ENCODE measurements around the gene TUBB8B. TPM values are rescaled to one million over a fixed set of nuclear protein-coding genes. Genes with fewer than 3 reads are reported as not detected.
"Not testable (repeated sequence)": the region's sequence is repeated elsewhere in the genome, so short reads cannot be mapped to it uniquely, and the experiment has no call there.

Gene TUBB8B
- total RNA-seq, 1 experiment from 2014 or later = 1.4 TPM

- H3K4me1 Mint-ChIP-seq (ENCODE audit: low read depth, unreplicated experiment); H3K36me3 Mint-ChIP-seq (ENCODE audit: insufficient read depth, unreplicated experiment); H3K4me3 Mint-ChIP-seq (ENCODE audit: unreplicated experiment); H3K36me3 ChIP-seq (ENCODE audit: control insufficient read depth, insufficient read depth, low read length); intact Hi-C loops (cut with micrococcal nuclease; ENCODE audit: unreplicated experiment); H3K9me3 Mint-ChIP-seq (ENCODE audit: unreplicated experiment); CTCF ChIA-PET; BruUV-seq (replicated peaks); H3K9me3 ChIP-seq; H3K27me3 Mint-ChIP-seq (ENCODE audit: insufficient read depth, unreplicated experiment); H3K27ac Mint-ChIP-seq (ENCODE audit: unreplicated experiment); POLR2A ChIA-PET; H3K27me3 ChIP-seq (replicated peaks; ENCODE audit: control insufficient read depth, insufficient read depth, low read length); H3K4me3 ChIP-seq (ENCODE audit: low read depth, low read length); H3K4me1 ChIP-seq; DNase-seq: not testable (repeated sequence)
These were observed 30.8 kb upstream of the TUBB8B start for GRCh38 chr18:80202-80601.

DNA sequence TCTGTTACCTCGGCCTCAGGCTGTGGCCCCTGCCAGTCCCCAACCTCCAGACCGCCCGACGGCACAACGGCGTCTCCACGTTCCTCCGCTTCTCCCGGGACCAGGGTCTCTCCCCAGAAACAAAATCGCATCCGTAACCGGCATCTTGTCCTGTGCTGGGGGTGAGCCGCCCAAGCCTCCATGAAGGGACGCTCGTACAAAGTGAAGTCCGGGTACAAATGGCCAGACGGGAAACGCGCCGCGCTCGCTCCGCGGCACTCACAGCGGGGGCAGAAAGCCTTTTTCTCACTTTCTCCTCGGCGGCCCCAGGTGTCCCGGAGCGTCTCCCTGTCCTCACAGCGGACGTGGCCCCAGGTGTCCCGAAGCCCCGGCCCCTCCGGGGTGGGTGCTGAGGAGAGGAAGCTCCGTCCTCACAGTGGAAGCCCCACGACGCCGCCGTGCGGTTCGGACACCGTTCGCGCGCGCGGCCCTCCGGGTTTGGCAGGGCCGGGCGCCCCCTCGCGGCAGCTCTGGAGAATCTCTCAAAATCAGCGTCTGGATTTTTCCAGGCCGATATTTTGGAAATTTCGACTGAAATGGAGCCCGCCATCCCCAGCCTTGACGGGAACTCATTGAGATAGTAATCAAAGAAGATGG, 26.2 kb upstream of the TUBB8B start:
- POLR2A ChIA-PET; H3K27ac Mint-ChIP-seq (ENCODE audit: unreplicated experiment); H3K27me3 ChIP-seq (replicated peaks; ENCODE audit: control insufficient read depth, insufficient read depth, low read length); H3K4me3 Mint-ChIP-seq (ENCODE audit: unreplicated experiment); H3K9me3 ChIP-seq; CTCF ChIA-PET; H3K4me1 ChIP-seq; H3K27me3 Mint-ChIP-seq (ENCODE audit: insufficient read depth, unreplicated experiment); H3K36me3 ChIP-seq (ENCODE audit: control insufficient read depth, insufficient read depth, low read length); H3K36me3 Mint-ChIP-seq (ENCODE audit: insufficient read depth, unreplicated experiment); BruUV-seq (replicated peaks); DNase-seq; H3K9me3 Mint-ChIP-seq (ENCODE audit: unreplicated experiment); intact Hi-C loops (cut with micrococcal nuclease; ENCODE audit: unreplicated experiment); H3K4me1 Mint-ChIP-seq (ENCODE audit: low read depth, unreplicated experiment): not testable (repeated sequence)
- H3K4me3 ChIP-seq (ENCODE audit: low read depth, low read length) = peak overlapping the region; percentile 14

- H3K4me3 ChIP-seq (ENCODE audit: low read depth, low read length); H3K27me3 ChIP-seq (replicated peaks; ENCODE audit: control insufficient read depth, insufficient read depth, low read length); intact Hi-C loops (cut with micrococcal nuclease; ENCODE audit: unreplicated experiment); H3K9me3 ChIP-seq; H3K4me3 Mint-ChIP-seq (ENCODE audit: unreplicated experiment); H3K4me1 Mint-ChIP-seq (ENCODE audit: low read depth, unreplicated experiment); H3K36me3 Mint-ChIP-seq (ENCODE audit: insufficient read depth, unreplicated experiment); CTCF ChIA-PET; H3K27me3 Mint-ChIP-seq (ENCODE audit: insufficient read depth, unreplicated experiment); H3K27ac Mint-ChIP-seq (ENCODE audit: unreplicated experiment); H3K36me3 ChIP-seq (ENCODE audit: control insufficient read depth, insufficient read depth, low read length); H3K4me1 ChIP-seq; BruUV-seq (replicated peaks); DNase-seq; POLR2A ChIA-PET; H3K9me3 Mint-ChIP-seq (ENCODE audit: unreplicated experiment): not testable (repeated sequence)
These were observed 23.9 kb upstream of the TUBB8B start for GRCh38 chr18:73181-73777.

DNA sequence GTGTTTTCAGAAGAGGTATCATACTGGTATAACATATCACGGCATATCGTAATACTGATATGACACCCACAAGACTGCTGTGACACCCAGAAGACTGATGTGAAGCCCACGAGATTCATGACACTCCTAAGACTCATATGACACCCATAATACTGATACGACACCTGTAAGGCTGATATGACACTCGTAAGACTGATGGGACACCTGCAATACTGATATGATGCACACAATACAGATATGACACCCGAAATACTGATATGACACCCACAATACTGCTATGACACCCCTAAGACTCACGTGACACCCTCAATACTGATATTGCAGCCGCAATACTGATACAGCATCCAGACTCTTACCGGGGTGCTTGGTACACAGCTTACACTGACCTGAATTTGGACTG, 18.3 kb upstream of the TUBB8B start:
- BruUV-seq (replicated peaks); H3K4me3 ChIP-seq (ENCODE audit: low read depth, low read length); H3K4me1 Mint-ChIP-seq (ENCODE audit: low read depth, unreplicated experiment); H3K27me3 ChIP-seq (replicated peaks; ENCODE audit: control insufficient read depth, insufficient read depth, low read length); H3K36me3 Mint-ChIP-seq (ENCODE audit: insufficient read depth, unreplicated experiment); H3K4me3 Mint-ChIP-seq (ENCODE audit: unreplicated experiment); H3K4me1 ChIP-seq; DNase-seq; H3K36me3 ChIP-seq (ENCODE audit: control insufficient read depth, insufficient read depth, low read length); H3K27ac Mint-ChIP-seq (ENCODE audit: unreplicated experiment); intact Hi-C loops (cut with micrococcal nuclease; ENCODE audit: unreplicated experiment); H3K9me3 ChIP-seq; POLR2A ChIA-PET; H3K9me3 Mint-ChIP-seq (ENCODE audit: unreplicated experiment); CTCF ChIA-PET; H3K27me3 Mint-ChIP-seq (ENCODE audit: insufficient read depth, unreplicated experiment): not testable (repeated sequence)

DNA sequence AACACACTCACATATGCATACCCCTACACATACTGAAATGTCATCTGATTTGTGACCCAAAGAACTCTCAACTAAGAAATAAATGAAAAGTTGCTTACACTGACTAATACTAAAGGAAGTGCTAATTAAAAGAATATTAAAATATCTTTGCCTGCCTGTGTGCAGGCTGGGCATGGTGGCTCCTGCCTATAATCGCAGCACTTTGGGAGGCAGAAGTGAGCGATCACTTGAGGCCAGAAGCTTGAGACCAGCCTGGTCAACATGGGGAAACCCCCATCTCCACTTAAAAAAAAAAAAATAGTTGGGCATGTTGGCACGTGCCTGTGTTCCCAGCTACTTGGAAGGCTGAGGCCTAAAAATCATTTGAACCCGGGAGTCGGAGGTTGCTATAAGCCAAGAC, 14.9 kb upstream of the TUBB8B start:
- H3K27ac Mint-ChIP-seq (ENCODE audit: unreplicated experiment); H3K36me3 ChIP-seq (ENCODE audit: control insufficient read depth, insufficient read depth, low read length); CTCF ChIA-PET; H3K4me1 ChIP-seq; H3K27me3 Mint-ChIP-seq (ENCODE audit: insufficient read depth, unreplicated experiment); H3K9me3 ChIP-seq; H3K27me3 ChIP-seq (replicated peaks; ENCODE audit: control insufficient read depth, insufficient read depth, low read length); intact Hi-C loops (cut with micrococcal nuclease; ENCODE audit: unreplicated experiment); DNase-seq; H3K4me1 Mint-ChIP-seq (ENCODE audit: low read depth, unreplicated experiment); H3K9me3 Mint-ChIP-seq (ENCODE audit: unreplicated experiment); H3K4me3 Mint-ChIP-seq (ENCODE audit: unreplicated experiment); H3K4me3 ChIP-seq (ENCODE audit: low read depth, low read length); BruUV-seq (replicated peaks); POLR2A ChIA-PET; H3K36me3 Mint-ChIP-seq (ENCODE audit: insufficient read depth, unreplicated experiment): not testable (repeated sequence)

- not testable (repeated sequence) for H3K9me3 Mint-ChIP-seq (ENCODE audit: unreplicated experiment); BruUV-seq (replicated peaks)
These were observed 14.2 kb upstream of the TUBB8B start for GRCh38 chr18:63656-64055.

GRCh38 chr18:54388-54787, 5.0 kb upstream of the TUBB8B start:
- H3K4me3 ChIP-seq (ENCODE audit: low read depth, low read length); BruUV-seq (replicated peaks); DNase-seq; intact Hi-C loops (cut with micrococcal nuclease; ENCODE audit: unreplicated experiment); CTCF ChIA-PET; H3K4me1 Mint-ChIP-seq (ENCODE audit: low read depth, unreplicated experiment); H3K36me3 Mint-ChIP-seq (ENCODE audit: insufficient read depth, unreplicated experiment); H3K9me3 ChIP-seq; H3K27me3 ChIP-seq (replicated peaks; ENCODE audit: control insufficient read depth, insufficient read depth, low read length); POLR2A ChIA-PET; H3K27me3 Mint-ChIP-seq (ENCODE audit: insufficient read depth, unreplicated experiment); H3K9me3 Mint-ChIP-seq (ENCODE audit: unreplicated experiment); H3K36me3 ChIP-seq (ENCODE audit: control insufficient read depth, insufficient read depth, low read length); H3K27ac Mint-ChIP-seq (ENCODE audit: unreplicated experiment); H3K4me1 ChIP-seq; H3K4me3 Mint-ChIP-seq (ENCODE audit: unreplicated experiment): not testable (repeated sequence)

More at GRCh38 chr18:63656-64055, 14.2 kb upstream of the TUBB8B start:
- H3K36me3 ChIP-seq (ENCODE audit: control insufficient read depth, insufficient read depth, low read length); H3K4me3 Mint-ChIP-seq (ENCODE audit: unreplicated experiment); CTCF ChIA-PET; H3K9me3 ChIP-seq; H3K27ac Mint-ChIP-seq (ENCODE audit: unreplicated experiment); H3K4me1 ChIP-seq; H3K4me1 Mint-ChIP-seq (ENCODE audit: low read depth, unreplicated experiment); intact Hi-C loops (cut with micrococcal nuclease; ENCODE audit: unreplicated experiment); H3K27me3 Mint-ChIP-seq (ENCODE audit: insufficient read depth, unreplicated experiment); H3K36me3 Mint-ChIP-seq (ENCODE audit: insufficient read depth, unreplicated experiment); H3K27me3 ChIP-seq (replicated peaks; ENCODE audit: control insufficient read depth, insufficient read depth, low read length); H3K4me3 ChIP-seq (ENCODE audit: low read depth, low read length); POLR2A ChIA-PET; DNase-seq: not testable (repeated sequence)

Measured in Caco-2 (cell line).